Left ventricle myocardium inferior (tissue), 1 donor: ENCODE data around the gene TCEANC2. TPM values are rescaled to one million over a fixed set of nuclear protein-coding genes. Genes with fewer than 3 reads are reported as not detected.
A peak's percentile ranks its signal among the peaks of the same experiment; 100 is the strongest.

Source experiments
- DNase-seq: peaks from one replicate; pipeline ENCODE4 v3.0.0-alpha.2; 2020
- H3K27ac ChIP-seq: fragments of 200-600 bp; replicated peaks from 2 replicates; pipeline ENCODE4 v1.8.0; 2021
- H3K27me3 ChIP-seq: fragments of 200-600 bp; 2 replicates; pipeline ENCODE4 v1.8.0; 2021; ENCODE audit warnings: low read depth
- H3K36me3 ChIP-seq: fragments of 200-600 bp; 2 replicates; pipeline ENCODE4 v1.8.0; 2021
- H3K4me1 ChIP-seq: fragments of 200-600 bp; 2 replicates; pipeline ENCODE4 v1.8.0; 2021
- H3K4me3 ChIP-seq: fragments of 200-600 bp; 2 replicates; pipeline ENCODE4 v1.8.0; 2021; ENCODE audit warnings: mild to moderate bottlenecking, moderate library complexity
- H3K9me3 ChIP-seq: fragments of 200-600 bp; replicated peaks from 2 replicates; pipeline ENCODE4 v1.8.0; 2021
- intact Hi-C: fragments of 100-400 bp; cut with micrococcal nuclease; formaldehyde crosslinking; loops from one replicate; pipeline ENCODE4 v1.11.0; 2022
- total RNA-seq: library from RNA; stranded (reverse); fragmentation: NEBNext Ultra II Directional; extraction: Animal tissue kit (Norgen Biotek cat#: 25700); gene quantifications from one replicate; pipeline ENCODE4 v1.2.1, GENCODE V29; 2021
- TF ChIP-seq, protein P1 (sequence below): fragments of 200-600 bp; IDR thresholded peaks from 2 replicates; pipeline ENCODE4 v1.8.0; 2021; ENCODE audit warnings: antibody characterized with exemption, mild to moderate bottlenecking, borderline replicate concordance
- donor health status: DM: no; HTN: yes; CAD: no; lungs with severe emphysema.

TCEANC2 gene
- total RNA-seq, 1 donor from 2014 or later = 5.7 TPM

DNA sequence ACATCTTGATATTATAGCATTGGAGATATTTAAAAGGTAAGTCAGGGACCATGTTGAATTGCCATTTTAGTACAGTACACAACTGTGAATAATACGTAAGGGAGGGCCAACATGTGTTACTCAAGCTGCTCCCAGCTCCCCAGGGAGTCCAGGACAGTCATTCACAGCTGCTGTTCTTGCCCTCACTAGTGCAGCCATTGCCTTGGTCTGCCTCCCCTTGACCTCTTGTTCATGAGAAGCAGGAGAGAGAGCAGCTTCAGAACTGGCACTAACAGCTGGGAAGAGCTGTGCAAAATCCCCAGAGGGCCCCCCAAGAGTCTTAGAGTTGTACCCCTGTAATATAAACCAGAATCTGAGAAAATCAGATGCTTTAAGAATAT lies 16.4 kb downstream of the TCEANC2 start:
- H3K9me3 ChIP-seq = no peaks in the 10 kb centered on the region
- intact Hi-C loops = loop anchor here (10.0 kb wide), 2 partner anchors 425 to 735 kb away; partner anchors contain the start of gene TTC22
- H3K27ac ChIP-seq = no peak overlapping the region
- H3K4me1 ChIP-seq = no peaks in the 10 kb centered on the region
- H3K36me3 ChIP-seq = no peaks in the 10 kb centered on the region
- no peak for DNase-seq
- no peaks in the 10 kb centered on the region for H3K27me3 ChIP-seq
- no peak overlapping the region for H3K4me3 ChIP-seq
- TF ChIP-seq, protein P1, sequence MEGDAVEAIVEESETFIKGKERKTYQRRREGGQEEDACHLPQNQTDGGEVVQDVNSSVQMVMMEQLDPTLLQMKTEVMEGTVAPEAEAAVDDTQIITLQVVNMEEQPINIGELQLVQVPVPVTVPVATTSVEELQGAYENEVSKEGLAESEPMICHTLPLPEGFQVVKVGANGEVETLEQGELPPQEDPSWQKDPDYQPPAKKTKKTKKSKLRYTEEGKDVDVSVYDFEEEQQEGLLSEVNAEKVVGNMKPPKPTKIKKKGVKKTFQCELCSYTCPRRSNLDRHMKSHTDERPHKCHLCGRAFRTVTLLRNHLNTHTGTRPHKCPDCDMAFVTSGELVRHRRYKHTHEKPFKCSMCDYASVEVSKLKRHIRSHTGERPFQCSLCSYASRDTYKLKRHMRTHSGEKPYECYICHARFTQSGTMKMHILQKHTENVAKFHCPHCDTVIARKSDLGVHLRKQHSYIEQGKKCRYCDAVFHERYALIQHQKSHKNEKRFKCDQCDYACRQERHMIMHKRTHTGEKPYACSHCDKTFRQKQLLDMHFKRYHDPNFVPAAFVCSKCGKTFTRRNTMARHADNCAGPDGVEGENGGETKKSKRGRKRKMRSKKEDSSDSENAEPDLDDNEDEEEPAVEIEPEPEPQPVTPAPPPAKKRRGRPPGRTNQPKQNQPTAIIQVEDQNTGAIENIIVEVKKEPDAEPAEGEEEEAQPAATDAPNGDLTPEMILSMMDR = no peak

GRCh38 chr1:54070171-54070837 lies 16.9 kb downstream of the TCEANC2 start:
- Histone ChIP-seq H3K36me3 (no peaks in the 10 kb centered on the region), H3K27ac (no peak overlapping the region), H3K4me3 (no peak overlapping the region), H3K9me3 (no peaks in the 10 kb centered on the region), H3K4me1 (no peaks in the 10 kb centered on the region), H3K27me3 (no peaks in the 10 kb centered on the region)
- intact Hi-C loops = loop anchor here (10.0 kb wide), 2 partner anchors 424 to 734 kb away; partner anchors contain the start of gene TTC22
- DNase-seq = no peak
- TF ChIP-seq, protein P1 = peak; percentile 80

DNA sequence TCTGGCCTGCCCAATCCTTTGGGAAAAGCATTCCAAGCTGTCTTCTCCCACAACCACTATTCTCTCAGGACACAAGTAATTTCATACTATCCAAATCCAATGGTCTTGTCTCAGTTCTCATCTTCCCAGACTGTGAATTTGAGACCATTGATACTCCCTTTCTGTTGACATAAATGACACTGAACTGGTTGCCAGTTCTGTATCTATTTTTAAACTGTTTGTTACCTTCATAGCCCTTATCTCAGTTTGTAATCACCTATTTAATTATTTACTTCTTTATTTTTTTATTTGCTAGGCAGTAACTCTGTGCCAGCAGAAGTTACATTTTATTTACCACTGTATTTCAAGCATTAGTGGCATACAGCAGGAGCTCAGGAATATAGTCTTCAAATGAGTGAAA lies 24.0 kb downstream of the TCEANC2 start:
- TF ChIP-seq, protein P1 = no peak
- no peak for DNase-seq
- H3K4me1 ChIP-seq = peaks cover 7% of the 10 kb centered on the region
- no peaks in the 10 kb centered on the region for H3K36me3 ChIP-seq
- intact Hi-C loops = loop anchor here (10.0 kb wide), 2 partner anchors 417 to 727 kb away; partner anchors contain the start of gene TTC22
- H3K9me3 ChIP-seq = no peaks in the 10 kb centered on the region
- H3K27ac ChIP-seq = no peak overlapping the region
- no peaks in the 10 kb centered on the region for H3K27me3 ChIP-seq
- H3K4me3 ChIP-seq = no peak overlapping the region

- no peaks in the 10 kb centered on the region for H3K9me3 ChIP-seq
- no peak for DNase-seq
- H3K36me3 ChIP-seq = no peaks in the 10 kb centered on the region
- no peak overlapping the region for H3K27ac ChIP-seq
- TF ChIP-seq, protein P1 = no peak
- H3K4me1 ChIP-seq = peaks cover 7% of the 10 kb centered on the region
- intact Hi-C loops = no loop called here
- no peaks in the 10 kb centered on the region for H3K27me3 ChIP-seq
- H3K4me3 ChIP-seq = no peak overlapping the region
These were observed 27.2 kb downstream of the TCEANC2 start for GRCh38 chr1:54080598-54081049.

GRCh38 chr1:54081306-54082270 lies 28.2 kb downstream of the TCEANC2 start:
- Histone ChIP-seq H3K4me3 (no peak overlapping the region), H3K27ac (no peak overlapping the region), H3K36me3 (no peaks in the 10 kb centered on the region), H3K9me3 (no peaks in the 10 kb centered on the region), H3K27me3 (no peaks in the 10 kb centered on the region), H3K4me1 (peaks cover 7% of the 10 kb centered on the region)
- intact Hi-C loops = no loop called here
- peak; percentile 36 for DNase-seq
- TF ChIP-seq, protein P1 = peak; percentile 64
